K562 (cell line): ENCODE data around the gene ABHD16A. TPM values are rescaled to one million over a fixed set of nuclear protein-coding genes. Genes with fewer than 3 reads are reported as not detected.

ENCODE experiments used
- BACH1 ChIP-seq: fragments of 200-800 bp; sonication (Bioruptor generic); IDR thresholded peaks from 2 replicates; pipeline ENCODE4 v1.6.1; 2016; ENCODE audit warnings: missing genetic modification characterization, missing compliant biosample characterization
- BCOR ChIP-seq: fragments of 450-650 bp; IDR thresholded peaks from 2 replicates; pipeline ENCODE4 v1.6.1; 2016
- DMBX1 ChIP-seq: fragments of 250-450 bp; sonication (Bioruptor Pico); IDR thresholded peaks from 2 replicates; pipeline ENCODE4 v1.8.0; 2022; ENCODE audit warnings: inconsistent platforms, mild to moderate bottlenecking, moderate library complexity, borderline replicate concordance
- EWSR1 ChIP-seq: fragments of 450-650 bp; IDR thresholded peaks from 2 replicates; pipeline ENCODE4 v1.6.1; 2018; ENCODE audit warnings: borderline replicate concordance, mild to moderate bottlenecking, low read depth, moderate library complexity; ENCODE audit not compliant: partially characterized antibody
- GATA2 ChIP-seq: sonication (generic); formaldehyde crosslinking; IDR thresholded peaks from 2 replicates; pipeline ENCODE4 v1.4.0; 2020; ENCODE audit warnings: mild to moderate bottlenecking, missing genetic modification reagents
- GTF2F1 ChIP-seq: IDR thresholded peaks from 2 replicates; pipeline ENCODE4 v1.6.1; 2011; ENCODE audit warnings: low read depth, low read length, improper control_type of control experiment
- HNRNPL ChIP-seq: fragments of 200-400 bp; formaldehyde crosslinking; IDR thresholded peaks from 2 replicates; pipeline ENCODE4 v1.6.1; 2017; ENCODE audit warnings: low read depth, mild to moderate bottlenecking, low read length
- JUNB ChIP-seq: fragments of 450-650 bp; formaldehyde crosslinking; conservative IDR thresholded peaks from 2 replicates; pipeline ENCODE4 v1.4.0; 2020; ENCODE audit warnings: mild to moderate bottlenecking
- MCM5 ChIP-seq: fragments of 450-650 bp; IDR thresholded peaks from 2 replicates; pipeline ENCODE4 v1.6.1; 2016; ENCODE audit warnings: low read depth
- NR2C1 ChIP-seq, 2 experiments: fragments of 450-650 bp; IDR thresholded peaks; 2 replicates each; pipeline ENCODE4 v1.6.1; 2017; ENCODE audit warnings: mild to moderate bottlenecking in 2 of 2, antibody characterized with exemption in 1 of 2, inconsistent platforms in 1 of 2, missing compliant biosample characterization in 1 of 2, missing genetic modification characterization in 1 of 2
- RBM15 ChIP-seq: fragments of 200-400 bp; formaldehyde crosslinking; IDR thresholded peaks from 2 replicates; pipeline ENCODE4 v1.6.1; 2018; ENCODE audit warnings: mild to moderate bottlenecking, low read length, moderate library complexity; ENCODE audit not compliant: insufficient read depth
- RNF2 ChIP-seq: sonication (generic); IDR thresholded peaks from 2 replicates; pipeline ENCODE4 v1.6.1; 2016
- SP2 ChIP-seq: IDR thresholded peaks from 2 replicates; pipeline ENCODE4 v1.6.1; 2011; ENCODE audit warnings: mild to moderate bottlenecking, low read depth, low read length, moderate library complexity; ENCODE audit not compliant: poor library complexity, severe bottlenecking; ENCODE audit errors: extremely low read depth
- TAF1 ChIP-seq: IDR thresholded peaks from 2 replicates; pipeline ENCODE4 v1.6.1; 2011; ENCODE audit warnings: mild to moderate bottlenecking, low read length, moderate library complexity; ENCODE audit not compliant: insufficient read depth, control insufficient read depth, severe bottlenecking; ENCODE audit errors: extremely low read depth
- TCF3 ChIP-seq: sonication (generic); formaldehyde crosslinking; IDR thresholded peaks from 2 replicates; pipeline ENCODE4 v1.4.0; 2020; ENCODE audit warnings: mild to moderate bottlenecking, missing genetic modification reagents
- ZFP36 ChIP-seq: fragments of 150-350 bp; IDR thresholded peaks from 2 replicates; pipeline ENCODE4 v1.6.1; 2018; ENCODE audit warnings: low read length, low read depth; ENCODE audit not compliant: partially characterized antibody
- ZNF121 ChIP-seq: sonication (generic); formaldehyde crosslinking; conservative IDR thresholded peaks from 2 replicates; pipeline ENCODE4 v1.8.0; 2022; ENCODE audit warnings: missing genetic modification reagents
- ZNF707 ChIP-seq: fragments of 250-450 bp; sonication (Bioruptor Pico); conservative IDR thresholded peaks from 2 replicates; pipeline ENCODE4 v1.8.0; 2022; ENCODE audit warnings: inconsistent platforms, mild to moderate bottlenecking, moderate library complexity
- ZNF77 ChIP-seq: fragments of 250-450 bp; sonication (Bioruptor Pico); IDR thresholded peaks from 2 replicates; pipeline ENCODE4 v1.5.0; 2020
- polyA plus RNA-seq, 8 experiments: library from polyadenylated mRNA; depleted of rRNA in 4 of 8; stranded (reverse) in 5 of 8; unstranded in 3 of 8; fragments of >200 nt; fragmentation: Nextera tagmentation in 2 of 8; fragmentation: Illumina TruSeq in 1 of 8; extraction: Ambion mirVana in 2 of 8; extraction: Trizol in 1 of 8; gene quantifications; 2 replicates each; pipeline versions ENCODE4 v1.2.1 to v1.2.3, GENCODE V29; 2011 to 2014; ENCODE audit warnings: inconsistent platforms in 1 of 8, missing spikeins in 1 of 8
- total RNA-seq, 7 experiments: library from RNA; depleted of rRNA in 6 of 7; stranded (reverse); fragments of >200 nt in 6 of 7; fragmentation: Illumina TruSeq in 2 of 7; extraction: Trizol in 2 of 7; gene quantifications; 2 replicates each; pipeline versions ENCODE4 v1.2.1 to v1.2.3, GENCODE V29; 2011 to 2021; ENCODE audit warnings: low replicate concordance in 1 of 7
- TF ChIP-seq, protein P1 (sequence below): IDR thresholded peaks from 2 replicates; pipeline ENCODE4 v1.6.1; 2016; ENCODE audit warnings: missing genetic modification characterization, missing compliant biosample characterization
- TF ChIP-seq, protein P2 (sequence below): sonication (generic); formaldehyde crosslinking; IDR thresholded peaks from 2 replicates; pipeline ENCODE4 v1.8.1; 2022; ENCODE audit warnings: missing genetic modification reagents
- TF ChIP-seq, protein P3 (sequence below): fragments of 450-650 bp; conservative IDR thresholded peaks from 2 replicates; pipeline ENCODE4 v1.6.1; 2016; ENCODE audit warnings: missing genetic modification characterization, low read depth, mild to moderate bottlenecking, control low read depth, missing compliant biosample characterization
- TF ChIP-seq, protein P4 (sequence below): fragments of 450-650 bp; formaldehyde crosslinking; IDR thresholded peaks from 2 replicates; pipeline ENCODE4 v1.4.0; 2020; ENCODE audit warnings: mild to moderate bottlenecking

The ABHD16A gene
- total and polyA plus RNA-seq, 9 of the 15 experiments (the other 6 are each of a cell fraction or from before 2014, with no cell fraction given): 25.8 to 120 (median 81.6) TPM

- TF ChIP-seq, protein P1, sequence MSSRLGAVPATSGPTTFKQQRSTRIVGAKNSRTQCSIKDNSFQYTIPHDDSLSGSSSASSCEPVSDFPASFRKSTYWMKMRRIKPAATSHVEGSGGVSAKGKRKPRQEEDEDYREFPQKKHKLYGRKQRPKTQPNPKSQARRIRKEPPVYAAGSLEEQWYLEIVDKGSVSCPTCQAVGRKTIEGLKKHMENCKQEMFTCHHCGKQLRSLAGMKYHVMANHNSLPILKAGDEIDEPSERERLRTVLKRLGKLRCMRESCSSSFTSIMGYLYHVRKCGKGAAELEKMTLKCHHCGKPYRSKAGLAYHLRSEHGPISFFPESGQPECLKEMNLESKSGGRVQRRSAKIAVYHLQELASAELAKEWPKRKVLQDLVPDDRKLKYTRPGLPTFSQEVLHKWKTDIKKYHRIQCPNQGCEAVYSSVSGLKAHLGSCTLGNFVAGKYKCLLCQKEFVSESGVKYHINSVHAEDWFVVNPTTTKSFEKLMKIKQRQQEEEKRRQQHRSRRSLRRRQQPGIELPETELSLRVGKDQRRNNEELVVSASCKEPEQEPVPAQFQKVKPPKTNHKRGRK: no peak
- TF ChIP-seq HNRNPL: no peak
- no peak for TF ChIP-seq MCM5
- TF ChIP-seq, protein P2, sequence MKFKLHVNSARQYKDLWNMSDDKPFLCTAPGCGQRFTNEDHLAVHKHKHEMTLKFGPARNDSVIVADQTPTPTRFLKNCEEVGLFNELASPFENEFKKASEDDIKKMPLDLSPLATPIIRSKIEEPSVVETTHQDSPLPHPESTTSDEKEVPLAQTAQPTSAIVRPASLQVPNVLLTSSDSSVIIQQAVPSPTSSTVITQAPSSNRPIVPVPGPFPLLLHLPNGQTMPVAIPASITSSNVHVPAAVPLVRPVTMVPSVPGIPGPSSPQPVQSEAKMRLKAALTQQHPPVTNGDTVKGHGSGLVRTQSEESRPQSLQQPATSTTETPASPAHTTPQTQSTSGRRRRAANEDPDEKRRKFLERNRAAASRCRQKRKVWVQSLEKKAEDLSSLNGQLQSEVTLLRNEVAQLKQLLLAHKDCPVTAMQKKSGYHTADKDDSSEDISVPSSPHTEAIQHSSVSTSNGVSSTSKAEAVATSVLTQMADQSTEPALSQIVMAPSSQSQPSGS (CRISPR knock-in tag): no peak
- peak; percentile 62; the same call in 1 of the 2 replicates for TF ChIP-seq ZNF707 (CRISPR knock-in tag)
- TF ChIP-seq GTF2F1: no peak
- no peak for TF ChIP-seq RBM15
- TF ChIP-seq ZNF121 (CRISPR knock-in tag): no peak
- TF ChIP-seq BACH1 (tag): no peak
- no peak for TF ChIP-seq ZNF77 (CRISPR knock-in tag)
- 0 out of 2 replicates have a peak, but pooled peaks have one; percentile 8 for TF ChIP-seq TCF3 (CRISPR knock-in tag)
- TF ChIP-seq NR2C1 (IDR thresholded peaks at IDR 0.05): no peak
- no peak for TF ChIP-seq NR2C1 (tag; IDR thresholded peaks at IDR 0.05)
- TF ChIP-seq EWSR1: no peak
- TF ChIP-seq TAF1: no peak
- TF ChIP-seq, protein P3, sequence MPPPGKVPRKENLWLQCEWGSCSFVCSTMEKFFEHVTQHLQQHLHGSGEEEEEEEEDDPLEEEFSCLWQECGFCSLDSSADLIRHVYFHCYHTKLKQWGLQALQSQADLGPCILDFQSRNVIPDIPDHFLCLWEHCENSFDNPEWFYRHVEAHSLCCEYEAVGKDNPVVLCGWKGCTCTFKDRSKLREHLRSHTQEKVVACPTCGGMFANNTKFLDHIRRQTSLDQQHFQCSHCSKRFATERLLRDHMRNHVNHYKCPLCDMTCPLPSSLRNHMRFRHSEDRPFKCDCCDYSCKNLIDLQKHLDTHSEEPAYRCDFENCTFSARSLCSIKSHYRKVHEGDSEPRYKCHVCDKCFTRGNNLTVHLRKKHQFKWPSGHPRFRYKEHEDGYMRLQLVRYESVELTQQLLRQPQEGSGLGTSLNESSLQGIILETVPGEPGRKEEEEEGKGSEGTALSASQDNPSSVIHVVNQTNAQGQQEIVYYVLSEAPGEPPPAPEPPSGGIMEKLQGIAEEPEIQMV (tag): no peak
- no peak for TF ChIP-seq RNF2
- TF ChIP-seq SP2: no peak
- no peak for TF ChIP-seq ZFP36
- TF ChIP-seq GATA2: no peak
- TF ChIP-seq JUNB (CRISPR knock-in tag): no peak
- TF ChIP-seq DMBX1 (CRISPR knock-in tag): no peak; the same call in 1 of the 2 replicates
- TF ChIP-seq BCOR: peak; percentile 57; the same call in 1 of the 2 replicates
- TF ChIP-seq, protein P4, sequence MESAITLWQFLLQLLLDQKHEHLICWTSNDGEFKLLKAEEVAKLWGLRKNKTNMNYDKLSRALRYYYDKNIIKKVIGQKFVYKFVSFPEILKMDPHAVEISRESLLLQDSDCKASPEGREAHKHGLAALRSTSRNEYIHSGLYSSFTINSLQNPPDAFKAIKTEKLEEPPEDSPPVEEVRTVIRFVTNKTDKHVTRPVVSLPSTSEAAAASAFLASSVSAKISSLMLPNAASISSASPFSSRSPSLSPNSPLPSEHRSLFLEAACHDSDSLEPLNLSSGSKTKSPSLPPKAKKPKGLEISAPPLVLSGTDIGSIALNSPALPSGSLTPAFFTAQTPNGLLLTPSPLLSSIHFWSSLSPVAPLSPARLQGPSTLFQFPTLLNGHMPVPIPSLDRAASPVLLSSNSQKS (CRISPR knock-in tag): no peak
These were observed 31.8 kb upstream of the ABHD16A start (continued) for GRCh38 chr6:31734821-31735406.
